GM21723 (cell line): Measurements from ENCODE around the gene AHCYL2.

Source experiments
- ATAC-seq: cut with Tn5 transposase; IDR thresholded peaks from one replicate; pipeline ENCODE4 v1.9.1; 2021; ENCODE audit warnings: mild to moderate bottlenecking, moderate library complexity; ENCODE audit not compliant: unreplicated experiment

The AHCYL2 gene

DNA sequence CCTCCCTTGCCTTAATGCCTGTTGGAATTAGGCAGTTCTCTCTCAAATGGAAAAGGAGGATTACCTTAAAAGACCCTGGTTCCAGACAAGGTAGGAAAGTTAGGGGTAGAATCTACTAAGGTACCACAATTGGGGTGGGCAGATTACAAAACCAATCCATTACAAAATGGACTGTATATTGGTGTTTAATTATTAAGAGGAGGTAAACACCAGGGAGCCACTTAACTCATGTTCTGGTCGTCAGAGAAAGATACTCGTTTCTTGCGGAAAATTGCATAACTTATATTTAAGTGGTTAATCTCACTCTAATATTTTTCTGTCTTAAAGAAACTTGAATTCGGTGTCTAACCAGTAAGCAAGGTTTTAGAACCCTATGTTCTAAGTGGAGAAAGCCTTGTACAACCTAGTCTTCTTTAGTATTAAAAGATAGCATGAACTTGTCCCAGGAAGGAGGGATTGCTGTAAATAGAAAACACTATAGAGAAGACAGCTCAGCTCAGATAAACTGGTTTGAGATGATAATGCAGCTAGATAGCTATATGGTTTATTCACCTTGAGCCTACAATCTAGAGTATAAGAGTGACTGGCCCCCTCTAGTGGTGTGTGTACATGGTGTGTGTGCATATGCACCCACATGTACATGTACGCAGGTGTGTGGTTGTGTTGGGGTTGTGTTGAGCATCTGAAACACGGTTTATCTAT is 151.4 kb downstream of the AHCYL2 start:
- no peak for ATAC-seq

DNA sequence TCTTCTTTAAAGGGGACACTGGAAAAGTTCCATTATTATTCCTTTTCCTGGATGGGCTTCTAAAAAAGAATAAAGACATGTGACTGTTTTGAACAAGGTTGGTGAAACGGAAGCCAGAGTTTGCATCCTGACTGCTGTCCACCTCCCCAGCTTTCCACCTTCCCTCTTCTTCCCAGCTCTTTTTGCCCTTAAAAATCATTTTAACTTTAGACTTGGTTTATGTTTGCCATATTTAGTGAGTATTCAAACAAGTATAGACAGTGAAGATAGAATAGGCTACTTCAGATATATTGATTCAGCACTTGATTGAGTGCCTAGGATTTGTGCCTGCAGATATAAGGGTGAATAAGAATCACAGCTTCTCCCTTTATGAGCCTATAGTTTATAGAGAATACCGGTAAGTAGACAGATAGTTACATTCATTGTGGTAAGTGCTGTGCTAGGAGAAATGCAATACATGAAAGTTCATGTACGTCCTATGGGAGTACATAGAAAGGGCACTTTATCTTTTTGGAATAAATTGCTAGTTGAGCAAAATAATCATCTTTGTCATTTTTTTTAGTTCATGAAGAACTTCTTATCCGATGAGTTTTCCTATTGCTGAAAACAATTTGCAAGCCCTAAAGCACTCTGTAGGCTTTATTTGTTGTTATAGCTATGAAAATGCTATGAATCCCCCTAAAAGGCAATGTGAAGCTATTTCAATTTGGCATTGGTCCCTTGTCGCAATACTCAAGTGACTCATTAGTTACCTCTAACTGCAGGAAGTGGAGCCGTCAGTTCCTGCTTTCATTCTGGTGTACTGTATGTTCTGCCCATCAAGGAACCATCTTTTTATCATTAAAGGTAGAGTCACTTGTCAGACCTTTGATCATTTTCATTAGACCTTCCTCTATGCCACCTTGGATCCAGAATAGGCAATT is 152.2 kb downstream of the AHCYL2 start:
- no peak for ATAC-seq

DNA sequence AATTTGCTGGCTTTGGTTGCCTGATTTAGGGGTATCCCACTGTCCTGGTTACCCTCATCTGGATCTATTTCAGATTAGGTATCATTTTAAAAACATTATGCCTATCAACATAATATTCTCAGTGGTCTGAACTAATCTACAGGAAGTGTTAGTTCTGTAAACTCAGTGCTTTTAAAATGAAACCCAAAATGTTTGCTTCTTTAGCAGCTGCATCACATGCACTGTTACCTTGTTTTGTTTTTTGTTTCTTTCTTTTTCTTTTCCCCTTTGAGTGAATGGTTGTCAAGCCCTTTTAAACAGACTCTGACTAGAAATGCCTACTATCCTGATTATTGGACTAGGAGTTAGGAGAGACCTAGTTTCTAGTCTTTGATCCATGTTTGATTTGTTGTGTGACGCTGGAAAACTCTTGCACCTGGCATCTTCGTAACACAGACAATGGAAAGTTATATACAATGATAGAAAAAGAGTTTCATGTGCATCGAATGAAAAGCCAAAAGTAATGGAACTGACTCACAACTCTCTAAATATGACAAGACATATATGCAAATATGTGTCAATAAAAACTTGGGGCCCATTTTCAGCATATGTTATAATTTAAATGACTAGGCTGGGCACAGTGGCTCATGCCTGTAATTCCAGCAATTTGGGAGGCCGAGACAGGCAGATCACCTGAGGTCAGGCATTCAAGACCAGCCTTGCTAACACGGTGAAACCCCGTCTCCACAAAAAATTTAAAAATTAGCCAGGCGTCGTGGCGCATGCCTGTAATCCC is 157.1 kb downstream of the AHCYL2 start:
- no peak for ATAC-seq

DNA sequence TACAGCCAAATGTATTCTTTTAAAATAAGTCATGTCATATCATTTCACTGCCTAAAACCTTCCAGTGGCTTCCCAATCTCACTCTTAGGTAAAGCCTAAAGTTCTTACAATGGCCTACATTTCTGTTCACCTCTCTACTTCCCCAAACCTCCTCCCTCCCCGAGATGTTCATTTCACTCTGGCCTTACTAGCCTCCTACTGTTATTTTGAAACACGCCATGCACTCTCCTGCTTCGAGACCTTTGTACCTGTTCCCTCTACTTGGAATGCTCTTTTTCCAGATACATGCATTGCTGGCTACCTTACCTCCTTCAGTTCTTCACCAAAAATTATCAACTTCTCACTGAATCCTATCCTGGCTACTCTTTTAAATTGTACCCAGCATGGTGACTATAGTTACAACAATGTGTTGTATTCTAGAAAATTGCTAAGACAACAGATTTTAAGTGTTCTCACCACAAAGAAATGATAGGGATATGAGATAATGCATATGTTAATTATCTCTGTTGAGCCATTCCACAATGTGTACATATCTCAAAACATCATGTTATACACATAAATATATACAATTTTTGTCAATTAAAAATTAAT is 158.8 kb downstream of the AHCYL2 start:
- no peak for ATAC-seq

DNA sequence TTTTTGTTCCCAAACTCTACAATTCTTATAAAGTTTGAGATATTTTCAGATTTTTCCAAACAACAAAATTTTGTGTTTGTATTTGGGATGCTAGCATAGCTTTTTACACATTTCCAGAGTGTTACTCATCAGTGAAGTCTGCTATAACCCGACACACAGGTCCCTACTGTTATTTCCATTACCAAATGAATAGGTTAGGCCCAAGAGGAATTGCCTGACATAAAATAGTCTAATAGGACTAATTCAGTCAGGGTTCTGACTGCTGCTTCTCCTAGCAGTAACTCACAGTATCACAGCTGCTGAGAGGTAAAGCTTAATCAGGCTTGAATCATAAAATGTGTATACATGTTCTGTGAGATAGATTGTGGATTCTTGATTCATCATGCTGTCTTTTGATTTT is 160.3 kb downstream of the AHCYL2 start:
- no peak for ATAC-seq

DNA sequence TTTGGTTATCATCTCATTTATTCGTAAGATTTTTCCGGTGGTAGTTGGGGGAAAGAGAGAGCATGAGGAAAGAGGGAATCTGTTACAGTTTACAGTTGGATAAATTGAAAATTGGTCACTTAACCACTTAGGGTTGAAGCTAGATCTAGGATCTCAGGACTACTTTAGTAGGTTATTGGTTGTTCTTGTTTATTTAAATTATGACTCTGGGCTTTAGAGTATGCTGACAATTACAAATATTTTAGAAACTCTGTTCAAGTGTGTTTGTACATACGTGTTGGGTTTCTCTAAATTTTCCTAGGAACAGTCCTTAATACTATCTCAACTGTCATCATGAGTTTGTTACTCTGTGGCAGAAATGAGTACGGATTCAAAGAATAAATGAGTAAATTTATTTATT is 160.8 kb downstream of the AHCYL2 start:
- ATAC-seq: no peak

DNA sequence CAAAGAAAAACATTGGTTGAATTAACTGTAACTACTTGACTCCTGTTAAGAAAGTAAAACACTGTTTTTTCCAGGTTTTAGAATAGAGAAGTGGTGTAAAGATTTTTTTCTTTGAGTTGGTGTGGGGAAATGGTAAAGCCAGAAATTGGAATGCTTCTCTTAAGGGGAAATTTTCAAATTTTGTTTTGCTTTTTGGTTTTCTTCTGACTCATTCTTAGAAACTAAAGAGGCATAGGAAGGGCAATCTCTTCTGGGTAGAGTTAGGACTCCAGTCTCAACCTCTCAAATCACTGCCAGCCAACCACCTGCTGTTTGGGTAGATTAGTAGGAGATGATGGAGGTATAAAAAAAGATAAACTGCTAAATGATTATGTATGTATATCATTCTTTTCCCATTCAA is 161.7 kb downstream of the AHCYL2 start:
- ATAC-seq: no peak

DNA sequence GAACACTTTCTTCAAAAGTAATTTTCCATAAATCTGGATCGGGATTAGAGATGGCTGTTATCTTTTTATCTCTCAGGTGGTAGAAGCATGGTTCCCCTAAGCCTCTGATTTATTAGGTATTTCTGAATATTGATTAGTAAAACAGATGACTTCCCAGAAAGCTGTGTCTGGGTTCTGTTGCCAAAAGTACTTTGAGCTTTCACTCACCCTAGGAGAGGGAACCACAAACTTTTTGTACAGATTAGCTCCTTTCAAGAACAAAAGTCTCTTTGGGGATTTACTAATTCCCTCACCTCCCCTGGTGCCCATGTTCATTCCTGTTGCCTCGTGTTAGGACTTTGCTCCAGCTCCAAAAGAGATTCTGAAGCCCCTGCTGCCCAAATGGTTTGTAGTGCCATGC is 162.7 kb downstream of the AHCYL2 start:
- ATAC-seq: no peak

DNA sequence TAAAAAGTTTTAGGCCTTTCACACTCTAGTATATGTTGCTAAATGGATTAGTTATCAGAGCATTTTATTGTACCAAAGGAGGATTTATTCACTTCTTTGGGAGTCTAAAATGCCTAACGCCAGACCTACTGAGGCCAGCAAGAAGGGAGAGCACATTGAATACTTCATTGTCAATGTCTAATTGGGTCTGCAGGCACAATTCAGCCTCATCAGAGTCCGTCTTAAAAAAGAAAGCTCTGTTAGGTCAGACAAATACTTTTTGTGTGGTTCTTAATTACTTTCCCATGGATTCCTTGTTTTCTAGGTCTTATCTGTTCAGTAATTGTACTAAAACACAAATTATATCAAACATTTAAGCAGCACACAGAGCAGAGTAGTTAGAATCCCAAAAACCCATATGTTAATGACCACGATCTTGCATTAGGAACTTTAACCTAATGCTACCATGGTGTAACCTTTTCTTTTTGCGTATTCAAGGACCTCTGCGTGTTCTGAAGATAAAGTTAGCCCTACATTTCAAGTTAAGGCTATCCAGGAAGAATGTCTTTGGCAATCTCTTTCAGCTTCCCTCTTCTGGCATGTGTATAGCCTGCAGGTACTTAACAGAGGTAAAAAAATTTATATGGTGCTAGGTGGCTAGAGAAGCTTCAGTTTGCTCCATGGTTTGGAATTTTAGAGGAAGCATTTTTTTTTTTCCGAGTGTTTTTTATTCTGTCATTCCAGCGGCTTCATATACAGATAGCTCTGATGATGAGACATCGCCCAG is 163.7 kb downstream of the AHCYL2 start:
- no peak for ATAC-seq

DNA sequence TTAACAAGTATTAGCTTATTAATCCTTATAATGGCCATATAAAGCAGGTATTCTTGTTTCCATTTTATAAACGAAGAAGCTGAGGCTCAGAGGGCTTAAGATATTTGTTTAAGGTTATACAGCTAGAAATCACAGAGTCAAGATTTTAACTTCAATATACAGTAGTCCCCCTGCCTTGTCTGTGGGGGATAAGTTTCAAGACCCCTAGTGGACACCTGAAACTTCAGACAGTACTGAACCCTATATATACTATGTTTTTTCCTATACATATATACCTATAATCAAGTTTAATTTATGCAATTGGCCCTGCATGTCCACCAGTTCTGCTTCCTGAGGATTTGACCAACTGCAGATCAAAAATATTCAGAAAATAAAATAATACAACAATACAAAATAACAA is 165.0 kb downstream of the AHCYL2 start:
- ATAC-seq: no peak

DNA sequence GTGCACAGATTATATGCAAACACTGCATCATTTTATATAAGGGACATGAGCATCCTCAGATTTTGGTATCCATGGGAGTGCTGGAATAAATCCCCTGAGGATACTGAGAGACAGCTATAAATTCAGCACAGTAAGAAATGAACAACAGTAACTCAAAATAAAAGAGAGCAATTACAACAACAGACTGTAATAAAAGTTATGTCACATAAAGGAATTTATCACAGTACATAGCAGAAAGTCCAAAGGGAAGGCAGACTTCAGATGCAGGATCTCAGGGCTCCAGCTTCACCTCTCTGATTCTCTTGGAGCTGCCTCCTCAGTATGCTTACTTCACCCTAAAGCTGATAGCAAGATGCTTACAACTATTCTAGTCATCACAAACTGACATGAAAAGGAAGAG is 165.5 kb downstream of the AHCYL2 start:
- no peak for ATAC-seq

DNA sequence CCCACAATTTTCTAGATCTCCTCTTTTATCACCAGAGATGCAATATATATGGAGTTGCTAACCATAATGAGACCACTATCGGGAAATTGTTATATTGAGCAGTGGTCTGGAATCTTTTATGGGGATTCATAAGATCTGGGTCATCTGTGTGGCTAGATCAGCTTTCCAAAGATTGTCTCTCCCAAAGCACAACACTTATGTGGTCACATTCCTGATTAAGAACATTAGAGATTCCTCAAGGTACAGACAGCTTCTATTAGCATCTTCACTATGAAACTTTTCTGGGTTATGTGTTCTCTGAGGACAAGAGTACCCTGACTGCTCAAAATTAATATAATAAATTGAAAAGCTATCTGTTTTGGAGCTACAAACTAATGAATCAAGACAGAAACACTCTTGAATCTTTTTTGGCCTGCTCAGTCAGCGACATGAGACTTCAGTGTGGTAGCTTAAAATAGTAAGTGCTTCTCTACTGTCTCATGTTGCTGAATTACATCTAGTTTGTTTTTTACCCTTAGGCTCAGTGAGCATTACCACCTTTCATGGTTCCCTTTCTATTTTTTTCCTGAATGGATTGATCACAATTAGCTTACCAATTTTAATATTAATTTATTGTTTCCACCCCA is 166.8 kb downstream of the AHCYL2 start:
- no peak for ATAC-seq

DNA sequence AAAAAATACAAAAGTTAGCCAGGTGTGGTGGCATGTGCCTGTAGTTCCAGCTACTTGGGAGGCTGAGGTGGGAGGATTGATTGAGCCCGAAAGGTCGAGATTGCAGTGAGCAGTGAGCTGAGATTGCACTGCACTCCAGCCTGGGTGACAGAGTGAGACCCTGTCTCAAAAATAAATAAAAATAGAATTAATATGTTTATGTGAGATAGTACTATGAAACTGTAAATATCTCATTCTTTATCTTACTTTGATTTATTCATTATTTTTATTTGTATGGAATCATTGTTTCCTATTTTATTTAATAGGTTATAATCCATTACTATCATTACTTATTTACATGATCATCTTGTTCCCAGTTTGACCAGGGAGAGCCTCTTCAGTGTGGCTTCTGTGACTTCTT is 168.4 kb downstream of the AHCYL2 start:
- ATAC-seq: no peak

DNA sequence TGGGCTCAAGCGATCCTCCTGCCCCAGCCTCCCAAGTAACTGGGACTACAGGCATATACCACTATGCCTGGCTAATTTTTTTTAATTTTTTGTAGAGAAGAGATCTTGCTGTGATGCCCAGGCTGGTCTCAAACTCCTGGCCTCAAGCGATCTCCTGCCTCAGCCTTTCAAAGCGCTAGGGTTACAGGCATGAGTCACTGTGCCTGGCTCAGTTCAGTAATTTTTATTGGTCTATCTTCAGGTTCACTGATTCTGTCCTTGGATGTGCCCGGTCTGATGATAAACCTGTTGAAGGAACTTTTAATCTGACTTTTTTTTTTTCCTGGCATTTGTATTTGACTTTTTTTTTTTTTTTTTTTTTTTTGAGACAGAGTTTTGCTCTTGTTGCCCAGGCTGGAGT is 169.3 kb downstream of the AHCYL2 start:
- ATAC-seq: no peak

DNA sequence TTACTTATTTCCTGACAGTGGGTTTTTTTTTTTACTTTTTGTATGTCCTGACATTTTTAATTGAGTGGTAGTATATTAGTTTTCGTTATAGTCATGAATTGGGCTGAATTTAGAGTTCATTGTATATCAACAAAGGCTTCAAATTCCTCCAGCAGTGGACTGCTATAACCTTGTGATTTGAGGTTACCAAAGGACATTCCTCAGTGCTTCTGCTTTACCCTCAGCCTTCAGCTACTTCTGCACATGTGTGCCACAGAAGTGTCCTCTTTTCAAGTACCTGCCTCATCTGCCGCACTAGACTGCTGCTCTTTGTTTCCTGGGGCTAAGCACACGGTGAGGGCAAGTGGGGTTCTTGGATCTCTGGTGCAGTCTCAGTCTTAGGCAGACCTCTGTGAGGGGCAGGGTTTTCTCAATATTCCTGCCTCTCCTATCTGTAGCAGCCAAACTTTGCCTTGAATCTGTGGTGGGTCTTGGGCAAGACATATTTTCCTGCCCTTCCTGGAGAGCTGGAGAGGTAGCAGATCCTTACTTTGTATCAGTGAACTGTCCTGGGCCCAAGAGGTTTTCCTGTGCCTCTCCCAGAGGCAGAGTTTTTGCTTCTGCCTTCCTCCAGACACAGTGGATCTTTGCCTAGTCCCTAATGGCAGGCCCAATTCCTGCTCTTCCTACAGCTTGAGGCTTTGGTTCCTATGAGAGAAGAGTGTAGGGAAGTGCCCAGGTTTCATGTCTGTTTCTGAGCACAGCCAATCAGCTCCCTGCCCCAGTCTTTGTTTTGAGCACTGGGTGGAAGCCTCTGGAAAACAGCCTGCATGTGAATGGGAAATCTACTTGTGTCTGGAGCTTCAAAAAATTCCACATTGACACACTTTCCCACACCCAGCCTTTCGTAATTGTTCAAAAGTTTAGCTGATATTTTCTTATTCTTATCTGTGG is 170.4 kb downstream of the AHCYL2 start:
- ATAC-seq: no peak

DNA sequence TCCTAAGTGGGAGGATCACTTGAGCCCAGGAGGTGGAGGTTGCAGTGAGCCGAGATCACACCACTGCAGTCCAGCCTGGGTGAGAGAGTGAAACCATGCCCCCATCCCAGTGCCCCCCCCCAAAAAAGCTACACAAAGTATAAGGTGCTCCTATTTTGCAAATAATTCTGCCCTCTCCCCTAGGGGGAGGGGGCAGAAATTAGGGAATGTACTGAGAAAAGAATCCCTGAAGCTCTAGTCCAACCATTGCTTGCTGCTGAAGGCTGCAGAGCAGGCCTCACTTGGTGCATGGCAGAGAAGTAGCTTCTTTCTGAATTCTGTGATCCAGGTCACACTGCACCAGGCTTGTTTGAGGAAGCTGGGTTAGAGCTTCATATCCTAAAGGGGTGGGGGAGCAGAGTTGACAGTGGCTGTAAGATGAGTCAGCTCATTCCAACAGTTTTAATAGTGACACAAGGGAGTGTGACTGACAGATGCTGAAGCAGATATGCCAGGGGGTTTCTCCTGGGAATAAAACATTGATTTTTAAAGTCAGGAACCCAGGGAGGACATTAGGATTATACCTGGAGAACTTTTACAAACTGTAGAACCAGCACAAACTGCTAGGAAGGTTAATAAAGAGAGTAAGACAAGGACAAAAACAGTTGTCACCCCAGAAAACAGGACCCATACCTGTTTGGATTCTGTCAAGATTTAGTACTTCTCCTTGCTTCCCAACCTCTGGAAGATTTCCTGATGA is 176.6 kb downstream of the AHCYL2 start:
- no peak for ATAC-seq

DNA sequence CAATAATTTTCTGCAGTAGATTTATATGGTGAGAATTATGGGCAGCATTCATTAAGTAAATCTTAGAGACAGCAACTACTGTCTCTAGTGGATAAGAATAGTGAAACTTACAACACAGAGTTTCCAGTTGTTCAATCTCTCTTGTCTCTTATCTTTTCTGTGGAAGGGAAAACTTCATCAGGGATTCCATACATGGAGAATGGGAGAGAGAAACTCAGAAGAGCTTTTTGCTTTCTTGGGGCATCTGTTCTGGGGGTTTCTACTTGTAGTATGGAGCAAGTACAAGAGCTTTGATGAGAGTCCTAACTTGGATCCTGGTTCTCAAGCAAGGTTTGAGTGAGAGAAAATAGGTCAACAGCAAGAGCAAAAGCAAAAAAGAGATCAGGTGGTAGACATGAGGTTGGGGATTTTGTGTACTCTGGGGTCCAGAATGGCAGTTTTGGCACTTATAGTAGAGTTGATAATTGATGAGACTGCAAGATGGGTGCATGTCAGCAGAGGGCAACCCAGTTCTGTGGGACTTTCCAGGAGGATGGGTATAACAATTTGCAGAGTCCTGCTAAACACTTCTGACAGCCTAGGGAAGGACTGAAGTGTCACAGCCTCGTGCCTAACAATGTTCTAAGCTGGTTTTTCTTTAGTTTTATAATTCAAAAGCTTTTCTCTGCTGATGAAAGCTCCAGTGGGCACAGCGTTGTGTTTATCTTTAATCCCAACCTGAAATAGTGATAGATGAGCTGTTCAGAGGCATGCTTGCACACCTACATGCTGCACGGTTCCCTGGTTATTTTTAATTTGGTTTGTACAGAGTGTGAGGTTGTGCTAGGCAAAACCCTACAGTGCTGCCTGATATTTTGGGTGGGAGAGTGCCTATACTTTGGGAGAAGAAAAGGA is 177.4 kb downstream of the AHCYL2 start:
- ATAC-seq: no peak
